ENCODE data around the gene GMEB2.
A peak's percentile ranks its signal among the peaks of the same experiment; 100 is the strongest.

GMEB2 gene

DNA sequence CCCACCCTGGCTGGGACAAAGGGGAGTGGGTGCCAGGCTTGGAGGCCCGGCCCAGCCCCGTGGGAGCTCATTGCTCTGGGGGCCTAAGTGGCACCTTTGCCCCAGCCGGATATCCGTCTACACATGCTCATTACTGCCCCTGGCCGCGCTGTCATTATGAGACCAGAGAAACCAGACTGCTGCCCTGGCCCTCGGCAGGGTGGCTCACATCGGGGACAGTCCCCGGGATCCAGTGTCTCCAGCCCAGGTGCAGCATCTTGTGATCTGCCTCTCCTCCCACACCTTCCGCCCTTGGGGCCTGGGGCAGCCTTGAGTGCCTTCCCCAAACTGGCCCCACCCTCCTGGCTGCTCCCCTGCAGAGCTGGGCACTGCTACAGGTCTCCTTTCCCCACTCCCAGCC lies 84.2 kb downstream of the GMEB2 start:
- no peak for DNase-seq

GRCh38 chr20:63542031-63542559 lies 84.8 kb downstream of the GMEB2 start:
- DNase-seq, result no peak

- no peak for DNase-seq
Measured at GRCh38 chr20:63541371-63541770, 85.5 kb downstream of the GMEB2 start.

DNA sequence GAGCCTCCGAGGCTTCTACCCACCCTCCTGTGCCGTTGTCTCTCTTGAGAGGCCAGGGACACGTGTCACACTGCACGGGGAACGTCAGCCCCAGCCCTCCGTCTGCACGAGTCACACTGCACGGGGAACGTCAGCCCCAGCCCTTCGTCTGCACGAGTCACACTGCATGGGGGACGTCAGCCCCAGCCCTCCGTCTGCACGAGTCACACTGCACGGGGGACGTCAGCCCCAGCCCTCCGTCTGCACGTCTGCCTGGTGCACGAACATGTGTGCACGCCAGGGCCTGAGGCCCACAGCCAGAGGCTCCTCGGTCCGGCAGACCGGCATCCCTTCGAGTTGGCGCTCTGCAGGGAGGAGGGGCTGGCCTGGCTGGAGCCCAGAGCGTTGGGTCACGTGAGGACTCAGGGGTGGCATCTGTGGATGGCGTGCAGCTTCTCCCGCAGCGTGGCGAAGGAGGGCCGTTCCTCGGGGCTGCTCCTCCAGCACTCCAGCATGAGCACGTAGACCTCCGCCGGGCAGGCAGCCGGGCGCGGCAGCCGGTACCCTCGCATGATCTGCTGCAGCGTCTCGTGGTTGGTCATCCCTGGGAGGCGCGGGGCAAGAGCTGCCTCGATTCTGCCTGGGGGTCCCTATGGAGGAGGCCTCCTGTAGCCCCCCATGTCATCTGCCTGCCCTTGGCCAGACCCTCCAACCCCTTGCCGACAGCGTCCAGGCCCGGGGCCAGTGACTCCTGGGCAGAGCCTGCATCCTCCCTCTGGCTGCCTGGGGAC lies 86.3 kb downstream of the GMEB2 start:
- peak; percentile 79 for DNase-seq

DNA sequence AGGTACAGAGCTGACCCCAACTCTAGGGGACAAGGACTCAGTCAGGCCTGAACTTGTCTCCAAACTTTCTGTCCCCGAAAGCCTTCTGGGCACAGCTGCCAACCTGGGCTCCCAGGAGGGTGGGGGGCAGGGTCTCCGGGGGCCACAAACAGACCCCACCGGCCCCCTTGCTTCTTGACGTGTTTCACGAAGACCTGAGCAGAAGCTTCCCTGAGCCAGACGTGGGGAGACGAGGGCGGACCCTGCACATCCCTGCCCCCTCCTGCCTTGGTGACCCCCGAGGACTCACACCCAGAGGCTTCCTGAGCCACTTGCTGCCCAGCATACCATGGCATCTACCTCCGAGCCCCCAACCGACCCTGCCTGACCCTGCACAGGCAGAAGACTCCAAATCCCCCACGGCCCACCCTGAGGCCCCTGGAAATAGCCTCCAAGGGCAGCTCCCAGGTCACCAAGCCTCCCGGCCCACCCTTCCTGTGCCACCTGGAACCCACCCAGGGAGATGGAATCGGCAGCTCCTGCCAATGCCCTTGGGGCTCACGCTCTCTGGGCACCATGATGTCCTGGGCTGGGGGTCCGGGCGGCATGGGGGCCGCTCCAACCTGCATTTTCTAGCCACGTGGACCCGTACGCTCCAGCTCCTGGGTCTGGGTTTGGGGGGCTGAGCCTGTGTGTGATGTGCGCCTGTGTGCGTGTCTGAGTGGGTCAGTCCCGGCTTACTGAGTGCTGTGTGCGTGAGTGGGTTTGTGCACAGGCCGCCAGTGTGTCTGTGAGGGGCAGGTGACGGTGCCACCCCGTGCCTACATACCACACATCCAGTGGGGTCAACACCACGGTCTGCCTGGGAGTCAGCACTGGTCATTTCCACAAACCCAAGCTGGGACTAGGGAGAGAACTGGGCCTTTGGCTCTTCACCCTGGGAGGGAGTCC lies 87.2 kb downstream of the GMEB2 start:
- no peak for DNase-seq

DNA sequence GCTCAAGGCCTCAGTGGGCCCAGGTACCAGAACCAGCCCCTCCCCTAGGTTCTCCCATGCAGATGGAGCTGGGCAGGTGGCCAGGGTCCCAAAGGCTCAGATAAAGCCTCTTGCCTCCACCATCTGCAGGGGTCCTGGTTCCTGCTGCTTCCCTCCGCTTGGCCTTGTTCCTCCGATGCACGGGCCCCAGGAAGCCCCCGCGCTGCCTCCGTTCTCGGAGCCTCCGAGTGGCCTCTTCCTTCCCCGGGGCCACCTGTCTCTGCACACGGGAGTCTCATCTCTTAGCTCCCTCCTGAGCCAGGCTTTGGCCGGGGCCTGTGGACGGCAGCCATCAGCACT lies 87.8 kb downstream of the GMEB2 start:
- peak; percentile 6 for DNase-seq

DNA sequence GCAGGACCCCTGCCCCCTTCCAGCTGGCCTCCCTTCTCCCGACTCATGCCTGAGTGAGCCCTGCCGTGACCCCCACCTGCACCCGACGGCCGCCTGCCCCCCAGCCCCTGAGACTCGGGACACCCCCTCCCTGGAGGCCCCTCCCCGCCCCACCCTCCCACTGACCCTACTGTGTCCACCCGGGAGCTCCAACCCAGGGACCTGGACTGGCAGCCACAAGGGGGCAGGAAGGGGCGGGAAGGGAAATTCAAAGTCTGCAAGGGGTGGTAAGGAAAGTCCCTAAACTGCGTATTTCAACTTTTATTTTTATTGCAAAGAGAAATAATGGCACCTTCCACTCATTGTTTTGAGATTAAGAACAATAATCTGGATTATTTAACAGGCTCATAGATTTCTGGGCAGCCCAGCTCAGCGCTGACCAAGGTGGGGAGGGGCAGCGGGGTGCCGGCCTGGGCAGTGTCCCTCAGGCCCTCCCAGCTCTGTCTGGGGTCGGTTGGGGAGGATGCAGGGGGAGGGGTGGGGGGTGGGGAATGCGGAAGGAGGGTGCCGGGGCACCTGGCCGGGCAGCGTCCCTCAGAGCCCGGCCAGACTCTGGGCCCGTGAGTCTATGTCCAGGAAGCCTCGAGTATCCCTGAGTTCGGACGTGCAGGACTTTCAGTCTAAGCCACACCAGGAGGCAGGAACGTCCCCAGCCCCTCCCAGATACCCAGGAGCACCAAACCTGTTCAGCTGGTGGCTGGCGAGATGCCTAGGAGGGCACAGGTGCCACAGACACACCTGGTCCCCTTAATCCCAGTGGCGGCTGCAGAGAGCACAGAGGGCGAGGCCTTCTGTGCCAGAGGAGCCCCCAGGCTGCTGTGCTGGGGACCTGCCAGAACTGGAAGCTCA lies 88.5 kb downstream of the GMEB2 start:
- peak; percentile 9 for DNase-seq

All from retina (tissue), 1 donor.